ENCODE data around the gene PAX5.

PAX5 gene

GRCh38 chr9:37011530-37011929, 22.5 kb downstream of the PAX5 start:
- no peak for DNase-seq

- no peak for DNase-seq
Observed at GRCh38 chr9:37010976-37011375, 23.1 kb downstream of the PAX5 start.

GRCh38 chr9:37010180-37010579, 23.9 kb downstream of the PAX5 start:
- no peak for DNase-seq

DNA sequence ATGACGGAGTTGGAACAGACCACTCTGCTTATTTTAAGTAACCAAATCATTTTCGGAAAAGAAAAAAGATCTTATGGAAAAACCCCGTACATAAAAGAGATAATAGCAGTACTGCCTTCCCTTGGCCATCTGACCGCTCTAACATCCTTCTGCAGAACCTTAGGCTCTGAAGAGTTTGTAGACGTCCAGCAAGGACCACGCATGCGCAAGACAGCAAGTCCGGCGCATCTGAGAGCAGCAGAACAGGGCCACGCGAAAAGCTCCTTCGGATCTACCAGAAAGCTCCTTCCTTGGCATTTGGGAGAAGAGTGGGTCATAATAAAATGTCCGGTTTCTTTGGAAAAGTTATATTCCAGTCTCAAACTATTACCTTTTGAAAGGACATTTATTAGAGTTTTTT, 26.8 kb downstream of the PAX5 start:
- no peak for DNase-seq

DNA sequence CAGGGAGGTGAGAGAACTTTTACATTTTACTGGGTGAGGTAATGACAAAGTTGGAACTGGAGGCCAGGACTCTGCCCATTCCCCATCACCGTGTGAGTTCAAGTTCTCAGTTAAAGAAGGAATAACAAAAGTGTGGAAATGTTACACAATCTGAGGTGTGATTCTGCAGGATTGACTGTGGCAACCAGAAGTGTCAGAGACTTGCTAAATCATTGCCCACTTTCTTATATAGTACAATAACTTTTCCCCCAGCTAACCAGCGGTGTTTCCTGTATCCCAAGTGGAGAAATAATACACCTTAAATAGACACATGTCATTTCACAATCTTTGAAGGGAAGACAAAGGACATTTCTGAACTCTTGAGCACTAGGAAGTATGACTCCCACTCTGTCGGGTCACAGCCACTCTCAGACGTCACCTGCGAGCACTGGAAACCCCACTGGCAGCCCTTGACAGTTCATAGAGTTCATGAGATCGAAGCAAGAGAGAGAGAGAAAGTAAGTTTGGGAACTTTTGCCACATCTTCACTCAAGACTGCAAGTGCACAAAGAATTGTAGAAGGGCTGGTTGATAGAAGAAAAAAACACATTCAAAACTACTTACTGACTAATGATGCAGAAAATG, 28.4 kb downstream of the PAX5 start:
- DNase-seq, result no peak

- DNase-seq, result no peak
Observed at GRCh38 chr9:37004424-37004935, 29.6 kb downstream of the PAX5 start.

- DNase-seq, result no peak
Observed at GRCh38 chr9:37002413-37003217, 31.5 kb downstream of the PAX5 start.

GRCh38 chr9:37002036-37002412, 32.0 kb downstream of the PAX5 start:
- no peak for DNase-seq

DNA sequence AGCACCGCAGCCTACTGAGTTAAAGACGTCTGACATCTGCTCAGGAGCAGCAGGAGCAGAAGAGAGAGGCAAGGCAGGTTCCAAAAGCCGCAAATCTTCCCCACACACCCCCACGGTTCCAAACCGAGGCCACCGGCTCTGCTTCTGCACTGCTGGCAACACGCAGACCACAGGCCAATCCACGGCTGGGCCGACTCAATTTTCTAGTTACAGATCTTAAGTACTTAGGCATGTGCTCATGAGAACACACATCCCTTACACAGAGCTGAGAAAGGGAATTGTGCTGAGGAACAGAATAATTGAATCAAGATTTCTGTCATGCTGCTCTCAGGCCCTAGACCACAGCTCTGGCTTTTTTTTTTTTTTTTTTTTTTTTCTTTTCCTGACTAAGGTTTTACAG, 32.6 kb downstream of the PAX5 start:
- DNase-seq, result no peak

DNA sequence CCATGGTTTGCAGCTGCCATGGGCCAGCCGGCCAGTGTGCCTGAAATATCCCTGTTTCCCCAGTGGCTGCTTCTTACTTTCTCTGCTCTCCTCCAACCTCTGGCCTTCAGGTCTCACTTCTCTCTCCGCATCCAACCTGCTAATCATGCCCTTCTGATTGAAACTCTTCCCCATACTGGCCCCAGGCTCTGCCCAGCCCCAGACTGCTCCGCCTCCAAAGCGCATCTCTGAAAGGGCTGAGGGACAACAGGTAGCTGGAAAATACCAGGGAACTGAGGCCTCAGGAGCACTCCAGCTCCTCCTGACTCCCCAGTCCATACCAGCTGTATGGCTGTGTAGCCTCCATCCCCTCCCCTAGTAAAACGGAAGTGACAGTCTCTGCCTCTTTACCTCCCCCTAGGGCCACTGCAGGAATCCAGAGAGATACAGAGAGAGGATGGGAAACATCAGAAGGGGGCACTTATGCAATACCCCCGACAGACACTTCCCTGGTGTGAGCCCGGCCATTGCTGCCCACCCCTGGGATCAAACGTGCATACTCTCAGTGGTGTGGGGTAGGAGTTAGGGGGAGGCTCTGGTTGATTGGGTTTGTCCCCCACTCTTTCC, 34.2 kb downstream of the PAX5 start:
- DNase-seq, result no peak

DNA sequence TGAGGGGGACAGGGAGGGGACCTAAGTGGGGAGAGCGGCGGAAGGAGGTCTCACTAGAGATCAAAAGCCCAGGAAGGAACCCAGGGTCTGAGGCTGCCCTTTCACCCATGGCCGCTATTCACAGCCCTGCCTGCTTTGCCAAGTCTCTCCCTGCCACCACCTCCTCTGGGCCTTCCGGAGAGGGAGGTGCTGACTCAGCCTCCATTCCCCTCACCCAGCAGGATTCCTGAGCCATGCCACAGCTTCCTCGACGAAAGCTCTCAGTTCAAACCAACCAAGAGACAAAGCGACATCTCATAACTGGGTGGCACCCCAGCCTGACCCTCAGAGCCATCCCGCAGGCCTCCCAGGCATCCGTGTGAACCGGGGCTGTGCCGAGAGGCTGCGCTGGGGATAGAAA, 36.7 kb downstream of the PAX5 start:
- no peak for DNase-seq

DNA sequence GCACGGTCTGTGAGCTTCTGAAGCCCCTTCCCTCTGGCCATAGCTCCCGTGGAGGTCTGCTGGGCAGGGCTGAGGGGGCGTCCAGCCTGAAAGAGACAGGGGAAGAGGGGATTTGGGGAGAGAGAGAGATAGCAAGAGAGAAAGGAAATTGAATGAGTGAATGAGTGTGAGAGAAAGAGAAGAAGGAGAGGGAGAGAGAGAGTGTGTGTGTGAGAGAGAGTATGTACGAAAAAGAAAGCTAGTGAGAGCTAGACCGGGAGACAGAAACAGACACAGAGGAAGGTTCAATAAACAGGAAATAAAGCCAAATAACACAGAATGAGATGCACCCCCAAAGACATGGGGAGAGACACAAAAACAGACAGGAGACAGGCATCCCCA, 37.4 kb downstream of the PAX5 start:
- DNase-seq, result no peak

DNA sequence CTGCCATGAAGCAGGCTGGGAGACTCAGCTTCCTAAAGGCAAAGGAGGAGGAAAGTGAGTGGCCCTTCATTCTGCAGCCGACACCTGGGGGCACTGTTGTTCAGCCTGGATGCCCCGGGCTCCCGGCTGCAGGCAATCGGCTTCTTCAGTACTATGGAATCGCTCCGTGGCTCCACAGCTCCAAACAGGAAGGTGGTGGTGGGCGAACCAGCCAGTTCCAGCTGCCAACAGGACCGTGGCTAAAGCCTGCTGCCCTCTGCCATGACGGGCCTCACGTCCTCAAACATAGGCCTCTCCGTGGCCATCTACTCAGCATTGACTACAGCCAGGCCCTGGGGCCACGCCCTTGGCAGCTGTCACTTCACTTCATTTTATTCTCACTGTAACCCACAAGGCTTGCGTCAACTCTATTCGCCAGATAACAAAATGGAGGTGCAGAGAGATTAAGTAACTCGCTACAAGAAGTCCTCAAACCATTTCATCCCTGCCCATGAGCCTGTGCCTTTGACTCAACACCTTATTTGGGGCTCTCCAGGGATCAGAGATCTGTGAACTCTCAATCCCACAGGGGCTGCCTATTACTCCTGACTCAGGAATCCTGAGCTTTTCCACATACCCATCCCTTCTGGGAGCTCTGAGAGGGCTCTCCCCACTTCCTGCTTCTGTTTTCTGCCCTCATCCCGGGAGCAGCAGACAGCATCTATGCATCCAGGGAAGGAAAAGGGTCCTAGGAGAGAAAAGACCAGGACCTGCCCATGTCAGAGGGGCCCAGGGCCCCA, 38.0 kb downstream of the PAX5 start:
- peak; percentile 9 to 36 (median 35) for DNase-seq

DNA sequence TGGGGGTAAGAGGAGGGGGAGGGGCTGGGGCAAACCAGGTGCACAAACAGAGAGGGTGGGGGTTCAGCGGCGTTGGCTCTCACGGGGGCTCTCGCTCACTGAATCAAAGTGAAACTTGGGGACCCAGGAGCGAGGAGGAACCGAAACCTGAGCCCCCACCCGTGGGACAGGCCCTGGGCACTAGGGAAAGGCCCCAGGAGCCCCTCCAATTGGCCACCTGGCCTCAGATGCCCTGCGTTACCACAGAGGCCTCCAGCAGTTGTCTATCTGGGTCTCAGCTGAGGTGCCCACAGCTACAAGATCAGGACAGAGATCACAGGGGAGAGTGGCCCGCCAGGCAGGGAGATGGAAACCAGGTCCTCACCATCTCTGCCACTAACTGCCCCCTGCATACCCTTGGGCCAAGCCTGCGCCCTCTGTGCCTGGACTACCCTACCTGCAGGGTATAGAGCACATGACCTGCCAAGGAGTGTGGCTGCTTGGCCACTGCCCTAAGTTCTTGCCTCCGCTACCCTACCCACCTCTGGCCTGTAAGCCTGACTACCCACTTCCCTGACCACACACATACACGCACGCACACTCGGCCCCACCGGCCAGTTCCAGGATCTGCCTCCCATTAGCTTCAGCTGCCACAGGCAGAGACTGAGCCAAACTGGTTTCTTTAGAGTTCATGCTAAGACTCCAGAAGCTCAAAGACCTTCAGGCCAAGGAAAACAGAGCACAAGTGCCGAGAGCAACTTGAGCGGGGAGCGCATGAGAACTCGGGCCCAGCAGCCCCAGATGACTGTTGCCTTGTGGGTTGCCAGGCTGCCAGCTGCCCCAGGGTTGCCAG, 39.9 kb downstream of the PAX5 start:
- no peak for DNase-seq

- no peak for DNase-seq
Observed at GRCh38 chr9:36992501-36993316, 41.4 kb downstream of the PAX5 start.

- DNase-seq, result peak in 2 of 5 experiments; percentile 15 to 23
Observed at GRCh38 chr9:36991516-36992134, 42.4 kb downstream of the PAX5 start.

- DNase-seq, result no peak
Observed at GRCh38 chr9:36988848-36989247, 45.2 kb downstream of the PAX5 start.

DNA sequence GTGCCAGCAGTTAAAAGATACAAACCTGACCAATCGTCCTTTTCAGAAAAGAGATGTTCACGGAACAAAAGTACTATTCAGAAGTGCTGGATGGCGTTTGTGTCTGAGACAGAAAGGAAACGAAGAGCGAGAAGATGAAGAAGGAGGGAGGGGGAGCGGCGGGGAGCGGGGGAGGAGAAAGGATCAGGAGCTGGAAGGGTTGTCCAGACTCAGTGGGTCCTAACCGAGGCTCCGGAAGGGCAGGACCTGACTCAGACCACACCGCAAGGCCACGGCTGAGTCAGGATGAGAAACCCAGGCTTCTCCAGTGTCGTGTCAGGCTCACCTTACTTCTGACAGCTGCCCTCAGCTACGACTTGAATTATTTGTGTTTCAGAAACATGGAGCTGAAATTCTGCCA, 46.2 kb downstream of the PAX5 start:
- DNase-seq, result no peak

DNA sequence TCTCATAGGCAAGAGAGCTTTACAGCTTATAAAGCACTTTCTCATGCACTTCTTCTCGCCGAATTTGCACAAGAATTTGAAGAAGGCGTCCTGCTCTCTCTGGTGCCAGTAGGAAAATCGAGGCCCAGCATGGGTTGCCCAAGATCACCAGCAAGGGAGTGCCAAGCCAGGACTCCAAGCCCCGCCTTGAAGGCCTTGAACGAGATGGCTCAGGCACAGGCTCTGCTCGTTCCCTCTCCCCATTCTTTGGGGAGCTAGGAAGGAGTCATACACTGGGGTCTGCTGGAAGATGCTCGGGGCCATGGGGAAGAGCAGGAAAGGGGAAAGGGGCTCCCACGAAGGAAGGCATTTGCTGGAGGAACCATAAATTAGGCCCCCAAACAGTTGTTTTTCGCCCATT, 46.7 kb downstream of the PAX5 start:
- DNase-seq, result no peak

DNA sequence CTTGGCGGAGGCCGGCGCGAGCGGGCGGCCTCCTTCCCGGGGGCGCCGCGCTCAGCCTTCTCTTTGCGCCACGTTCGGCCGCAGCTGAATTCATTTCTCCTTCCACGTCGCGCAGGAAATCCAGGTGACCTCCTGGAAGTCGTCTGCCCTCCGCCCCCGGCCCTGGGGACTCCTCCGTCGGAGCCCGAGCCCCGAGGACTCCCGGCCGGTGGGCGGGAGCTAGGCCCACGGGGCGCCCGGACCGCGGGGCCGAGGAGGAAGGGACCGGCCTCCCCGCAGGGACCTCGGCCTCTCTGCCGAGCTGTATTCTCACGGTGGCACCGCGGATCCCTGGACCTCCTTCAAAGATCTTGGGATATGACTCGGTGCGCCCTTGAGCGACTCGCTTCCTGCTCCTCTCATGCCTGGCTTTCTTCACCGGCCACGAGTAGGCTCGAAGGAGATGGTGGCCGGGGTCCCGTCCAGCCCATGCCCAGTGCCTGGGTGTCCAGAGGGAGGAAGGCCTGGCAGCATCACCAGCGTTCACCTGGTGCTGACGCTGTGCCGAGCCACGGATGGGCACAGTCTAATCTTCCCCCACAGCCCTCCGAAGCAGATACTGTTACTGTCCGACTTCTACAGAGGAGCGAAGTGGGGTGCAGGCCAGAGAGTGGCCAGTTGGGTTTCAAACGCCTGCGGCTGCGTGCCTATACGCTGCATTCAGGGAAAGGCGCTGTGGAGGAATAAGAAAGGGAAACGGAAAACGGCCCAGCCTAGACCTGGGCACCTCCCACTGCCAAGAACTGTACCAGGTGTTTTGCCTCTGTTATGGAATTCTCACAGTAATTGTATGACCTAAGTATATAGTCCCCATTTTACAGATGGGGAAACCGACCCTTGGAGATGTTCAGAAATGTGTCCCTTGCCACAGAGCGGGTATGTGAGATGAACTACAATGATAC, 47.3 kb downstream of the PAX5 start:
- DNase-seq, result no peak

Data from T-helper 2 cell (primary cell).